NCI-H510A (cell line): ENCODE data around the gene LENG9.
"Not testable (repeated sequence)": the region's sequence is repeated elsewhere in the genome, so short reads cannot be mapped to it uniquely, and the experiment has no call there.

Experiments
- DNase-seq: peaks from one replicate; lab custom pipeline; 2025; lab: John Stamatoyannopoulos, UW

Gene LENG9

DNA sequence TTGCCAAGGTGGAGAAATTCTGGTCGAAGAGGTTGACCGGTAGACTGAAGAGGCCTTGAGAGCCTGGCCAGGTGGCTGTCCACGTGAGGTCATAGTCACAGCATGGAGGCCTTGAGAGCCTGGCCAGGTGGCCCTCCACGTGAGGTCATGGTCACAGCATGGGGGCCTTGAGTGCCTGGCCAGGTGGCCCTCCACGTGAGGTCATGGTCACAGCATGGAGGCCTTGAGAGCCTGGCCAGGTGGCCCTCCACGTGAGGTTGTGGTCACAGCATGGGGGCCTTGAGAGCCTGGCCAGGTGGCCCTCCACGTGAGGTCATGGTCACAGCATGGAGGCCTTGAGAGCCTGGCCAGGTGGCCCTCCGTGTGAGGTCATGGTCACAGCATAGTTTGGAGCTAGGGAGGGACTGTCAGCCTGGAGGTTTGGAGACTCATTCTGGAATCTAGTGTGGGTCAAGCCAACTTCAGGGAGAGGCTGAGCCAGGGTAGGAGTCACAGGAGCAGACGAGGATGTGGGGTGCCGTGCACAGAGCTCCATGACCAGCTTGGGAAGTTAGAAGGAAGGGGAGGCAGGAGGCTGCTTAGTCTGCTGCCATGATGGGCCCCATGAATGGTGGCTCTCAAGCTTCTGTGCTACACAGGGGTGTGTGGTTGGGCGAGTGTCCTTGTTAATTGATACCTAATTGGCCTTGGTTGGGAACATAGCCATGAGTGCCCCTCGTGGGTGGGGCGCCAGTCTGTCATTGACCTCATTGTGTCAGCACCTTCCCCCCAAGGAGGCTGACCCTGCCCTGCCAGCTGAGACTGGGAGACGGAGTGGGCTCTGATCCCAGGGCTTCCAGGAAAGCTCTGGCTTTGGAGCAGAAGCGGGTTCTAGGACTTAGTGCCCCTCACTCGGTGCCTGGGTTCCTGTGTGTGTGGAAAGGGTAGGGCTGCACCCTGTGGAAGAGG lies 4.0 kb downstream of the LENG9 start:
- DNase-seq = no peak

DNA sequence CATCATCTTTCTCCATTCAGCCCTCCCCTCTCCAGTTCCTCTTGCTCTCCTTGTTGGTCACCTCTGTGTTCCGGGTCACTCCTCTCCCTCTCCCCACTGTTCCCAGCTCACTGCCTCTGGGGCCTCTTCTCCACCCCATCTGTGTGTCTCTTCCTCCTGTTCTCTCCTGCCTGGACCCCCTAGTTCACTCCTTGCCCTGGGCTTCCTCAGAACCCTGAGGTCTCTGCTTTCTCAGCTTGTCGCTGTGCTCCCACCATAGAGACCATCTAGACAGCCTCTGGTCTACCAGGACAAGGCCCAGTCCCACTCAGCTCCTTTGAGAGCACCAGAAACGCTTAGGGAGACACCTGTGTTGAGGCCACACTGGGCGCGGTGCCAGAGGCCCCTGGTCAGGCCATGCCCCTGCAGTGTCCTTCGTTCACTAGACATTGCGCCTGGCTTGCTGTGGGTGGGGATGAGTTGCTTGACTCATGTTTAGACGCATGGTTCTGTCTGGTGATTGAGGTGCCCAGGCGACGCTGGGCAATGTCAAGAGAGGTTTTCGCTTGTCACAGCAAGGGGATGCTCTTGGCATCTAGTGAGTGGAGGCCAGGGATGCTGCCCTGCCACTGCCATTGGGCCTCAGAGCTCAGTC lies 4.8 kb downstream of the LENG9 start:
- DNase-seq = no peak

DNA sequence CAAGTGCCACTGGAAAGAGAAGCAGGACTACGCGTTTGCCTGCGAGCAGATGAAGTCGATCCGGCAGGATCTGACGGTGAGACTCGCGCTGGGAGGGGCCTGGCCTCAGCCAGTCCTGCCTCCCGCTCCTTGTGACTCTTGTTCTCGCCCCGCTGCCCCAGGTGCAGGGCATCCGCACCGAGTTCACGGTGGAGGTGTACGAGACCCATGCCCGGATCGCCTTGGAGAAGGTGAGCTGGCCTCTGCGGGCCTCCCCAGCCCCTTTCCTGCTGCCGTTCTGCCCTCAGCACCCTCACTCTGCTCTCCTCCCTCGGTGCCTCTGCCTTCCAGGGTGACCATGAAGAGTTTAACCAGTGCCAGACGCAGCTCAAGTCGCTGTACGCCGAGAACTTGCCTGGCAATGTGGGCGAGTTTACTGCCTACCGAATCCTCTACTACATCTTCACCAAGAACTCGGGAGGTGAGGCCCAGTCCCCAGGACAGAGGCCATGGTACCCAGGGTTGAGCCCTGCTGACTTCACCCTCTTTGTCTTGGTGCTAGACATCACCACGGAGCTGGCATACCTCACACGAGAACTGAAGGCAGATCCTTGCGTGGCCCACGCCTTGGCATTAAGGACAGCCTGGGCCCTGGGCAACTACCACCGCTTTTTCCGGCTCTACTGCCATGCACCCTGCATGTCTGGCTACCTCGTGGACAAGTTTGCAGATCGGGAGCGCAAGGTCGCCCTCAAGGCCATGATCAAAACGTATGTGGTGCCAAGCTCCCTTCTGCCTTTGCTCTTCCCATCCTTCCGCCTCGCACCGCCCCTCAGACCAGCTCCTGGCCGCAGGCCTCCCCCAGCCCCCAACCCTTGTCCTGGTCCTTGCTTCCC lies 5.6 kb downstream of the LENG9 start:
- no peak for DNase-seq

DNA sequence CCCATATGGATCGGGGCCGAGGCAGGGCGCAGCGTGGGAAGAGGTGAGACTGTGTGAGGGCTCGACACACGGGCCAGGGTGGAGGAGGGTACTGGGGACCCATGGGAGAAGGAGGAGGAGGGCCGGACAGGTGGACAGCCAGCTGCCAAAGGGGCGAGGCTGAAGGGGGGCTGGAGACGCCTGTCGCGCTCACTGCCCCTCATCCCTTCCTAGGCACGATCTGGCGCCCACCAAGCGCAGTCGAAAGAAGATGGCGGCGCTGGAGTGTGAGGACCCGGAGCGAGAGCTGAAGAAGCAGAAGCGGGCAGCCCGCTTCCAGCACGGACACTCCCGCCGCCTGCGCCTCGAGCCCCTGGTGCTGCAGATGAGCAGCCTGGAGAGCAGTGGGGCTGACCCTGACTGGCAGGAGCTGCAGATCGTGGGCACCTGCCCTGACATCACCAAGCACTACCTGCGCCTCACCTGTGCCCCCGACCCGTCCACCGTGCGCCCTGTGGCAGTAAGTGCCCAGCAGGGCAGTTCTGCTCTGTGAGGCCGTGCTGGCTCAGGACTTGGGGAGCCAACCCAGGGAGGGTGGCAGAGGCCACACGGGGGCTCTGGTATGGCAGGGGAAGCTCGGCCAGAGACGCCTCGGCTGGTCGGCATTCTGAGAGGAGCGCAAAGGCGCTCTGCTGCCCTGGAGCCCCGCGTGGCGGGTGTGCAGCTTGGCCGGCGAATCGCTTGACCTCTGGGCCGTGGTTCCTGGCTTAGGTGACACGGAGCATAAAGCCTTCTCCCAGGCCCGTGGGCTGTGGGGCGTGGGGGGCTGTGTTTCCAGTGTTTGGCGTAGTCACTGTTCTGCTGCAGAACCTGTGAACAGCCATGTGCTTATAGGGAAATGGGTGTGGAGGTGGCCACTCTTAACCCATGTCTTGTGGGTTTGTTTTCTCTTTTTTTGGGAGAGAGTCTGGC lies 6.9 kb downstream of the LENG9 start:
- no peak for DNase-seq

DNA sequence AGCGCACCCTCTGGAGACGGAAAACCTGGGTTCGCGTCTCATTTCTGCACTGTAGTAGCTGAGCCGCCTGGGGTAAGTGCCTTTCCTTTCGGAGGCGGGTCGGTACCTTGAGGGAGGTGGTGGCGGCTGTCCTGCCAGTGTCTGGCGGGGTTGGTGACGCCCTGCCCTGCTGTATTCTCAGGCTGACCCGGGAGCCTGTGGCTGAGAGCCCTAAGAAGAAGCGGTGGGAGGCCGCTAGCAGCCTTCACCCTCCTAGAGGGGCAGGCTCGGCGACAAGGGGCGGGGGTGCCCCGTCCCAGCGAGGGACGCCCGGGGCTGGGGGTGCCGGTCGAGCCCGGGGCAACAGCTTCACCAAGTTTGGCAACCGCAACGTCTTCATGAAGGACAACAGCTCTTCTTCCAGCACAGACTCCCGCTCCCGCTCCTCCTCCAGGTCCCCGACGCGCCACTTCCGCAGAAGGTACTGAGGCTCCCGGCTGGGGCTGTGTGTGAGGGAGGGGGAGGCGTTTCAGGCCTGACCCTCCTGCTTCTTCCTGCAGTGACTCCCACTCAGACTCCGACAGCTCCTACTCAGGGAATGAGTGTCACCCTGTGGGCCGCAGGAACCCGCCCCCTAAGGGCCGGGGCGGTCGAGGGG lies 7.7 kb downstream of the LENG9 start:
- no peak for DNase-seq

DNA sequence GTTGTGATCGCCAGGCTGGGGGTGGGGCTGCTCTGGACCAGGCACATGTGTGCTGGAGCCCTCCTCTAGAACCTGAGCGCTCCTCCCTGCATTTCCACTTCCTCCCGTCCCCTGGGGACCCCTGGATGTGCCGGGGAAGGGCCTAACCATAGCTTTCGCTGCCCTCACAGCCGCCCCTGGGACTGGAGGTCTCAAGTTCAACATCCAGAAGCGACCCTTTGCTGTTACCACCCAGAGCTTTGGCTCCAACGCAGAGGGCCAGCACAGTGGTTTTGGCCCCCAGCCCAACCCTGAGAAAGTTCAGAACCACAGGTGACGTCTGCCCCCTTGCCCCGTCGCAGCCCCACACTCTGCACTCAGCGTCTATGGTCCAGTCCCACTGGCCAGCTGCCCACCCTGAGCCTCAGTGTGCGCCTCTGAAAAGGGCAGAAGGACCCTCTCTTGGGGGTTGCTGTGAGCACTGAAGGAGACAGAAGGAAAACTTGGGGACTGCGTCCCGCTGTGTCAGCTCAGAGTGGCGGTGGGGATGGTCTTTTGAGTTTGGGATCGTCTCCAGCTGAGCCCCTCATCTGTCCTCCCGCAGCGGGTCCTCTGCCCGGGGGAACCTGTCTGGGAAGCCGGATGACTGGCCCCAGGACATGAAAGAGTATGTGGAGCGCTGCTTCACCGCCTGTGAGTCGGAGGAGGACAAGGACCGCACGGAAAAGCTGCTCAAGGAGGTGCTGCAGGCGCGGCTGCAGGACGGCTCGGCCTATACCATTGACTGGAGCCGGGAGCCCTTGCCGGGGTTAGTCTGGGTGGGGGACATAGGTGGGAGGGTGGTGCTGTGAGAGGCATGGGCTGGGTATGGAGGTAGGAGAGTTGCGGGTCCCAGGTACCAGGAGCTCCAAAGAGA lies 8.6 kb downstream of the LENG9 start:
- DNase-seq = no peak

DNA sequence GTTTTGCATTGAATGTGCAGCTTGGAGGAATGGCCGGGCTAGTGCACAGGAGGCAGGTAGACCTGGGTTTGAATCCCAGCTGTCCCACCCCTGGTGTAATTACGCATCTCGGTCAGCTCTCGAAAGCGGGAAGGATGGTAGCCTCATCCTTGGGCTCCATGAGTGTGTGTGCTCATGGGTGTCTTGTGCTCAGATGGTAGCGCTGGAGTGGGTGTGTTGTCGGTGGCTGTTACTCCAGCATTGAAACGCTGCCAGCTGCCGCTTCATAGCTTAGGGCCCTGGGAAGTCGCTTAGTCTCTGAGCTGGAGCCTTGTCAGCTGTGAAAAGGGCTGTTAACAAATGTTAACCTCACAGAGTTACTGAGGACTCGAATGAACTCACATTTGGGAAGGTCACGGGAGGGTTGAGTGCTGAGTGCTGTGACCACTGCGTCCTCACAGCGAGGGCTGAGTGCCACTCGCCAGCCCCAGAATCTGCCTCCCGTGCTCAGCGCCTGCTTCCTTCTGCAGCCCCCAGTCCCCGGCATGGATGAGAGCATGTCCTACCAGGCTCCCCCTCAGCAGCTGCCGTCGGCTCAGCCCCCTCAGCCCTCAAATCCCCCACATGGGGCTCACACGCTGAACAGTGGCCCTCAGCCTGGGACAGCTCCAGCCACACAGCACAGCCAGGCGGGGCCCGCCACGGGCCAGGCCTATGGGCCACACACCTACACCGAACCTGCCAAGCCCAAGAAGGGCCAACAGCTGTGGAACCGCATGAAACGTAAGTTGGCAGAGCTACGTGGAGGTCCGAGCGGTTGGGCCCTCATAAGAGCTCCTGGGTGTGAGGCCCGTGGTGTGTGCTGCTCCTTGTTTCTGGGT lies 9.4 kb downstream of the LENG9 start:
- DNase-seq = no peak

DNA sequence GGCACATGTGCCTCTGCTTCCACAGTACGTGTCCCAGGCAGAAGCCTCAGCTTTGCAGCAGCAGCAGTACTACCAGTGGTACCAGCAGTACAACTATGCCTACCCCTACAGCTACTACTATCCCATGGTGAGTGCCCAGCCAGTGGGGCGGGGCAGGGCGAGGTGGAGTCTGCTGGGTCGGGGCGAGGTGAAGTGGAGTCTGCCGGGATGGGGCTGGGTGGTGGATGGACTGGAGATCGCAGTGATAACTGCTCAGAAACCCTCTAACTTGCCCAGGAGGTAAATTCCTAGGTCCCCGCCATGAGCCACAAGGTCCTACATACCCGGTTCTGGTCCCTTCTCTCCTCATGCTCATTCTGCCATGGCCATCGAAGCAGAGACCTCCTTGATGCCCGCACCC lies 11.0 kb downstream of the LENG9 start:
- no peak for DNase-seq

DNA sequence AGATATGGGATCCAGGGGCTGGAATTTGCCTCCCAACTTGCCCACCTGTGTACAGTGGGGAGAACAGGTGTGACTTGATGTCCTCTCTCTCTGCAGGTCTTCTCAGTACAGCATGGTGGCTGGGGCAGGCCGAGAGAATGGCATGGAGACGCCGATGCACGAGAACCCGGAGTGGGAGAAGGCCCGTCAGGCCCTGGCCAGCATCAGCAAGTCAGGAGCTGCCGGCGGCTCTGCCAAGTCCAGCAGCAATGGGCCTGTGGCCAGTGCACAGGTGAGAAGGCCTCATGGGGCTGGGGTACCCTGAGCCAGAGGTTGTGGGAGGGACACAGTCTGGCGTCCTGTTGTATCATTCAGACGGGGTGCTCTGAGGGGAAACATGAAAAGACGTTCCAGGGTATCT lies 11.6 kb downstream of the LENG9 start:
- no peak for DNase-seq

DNA sequence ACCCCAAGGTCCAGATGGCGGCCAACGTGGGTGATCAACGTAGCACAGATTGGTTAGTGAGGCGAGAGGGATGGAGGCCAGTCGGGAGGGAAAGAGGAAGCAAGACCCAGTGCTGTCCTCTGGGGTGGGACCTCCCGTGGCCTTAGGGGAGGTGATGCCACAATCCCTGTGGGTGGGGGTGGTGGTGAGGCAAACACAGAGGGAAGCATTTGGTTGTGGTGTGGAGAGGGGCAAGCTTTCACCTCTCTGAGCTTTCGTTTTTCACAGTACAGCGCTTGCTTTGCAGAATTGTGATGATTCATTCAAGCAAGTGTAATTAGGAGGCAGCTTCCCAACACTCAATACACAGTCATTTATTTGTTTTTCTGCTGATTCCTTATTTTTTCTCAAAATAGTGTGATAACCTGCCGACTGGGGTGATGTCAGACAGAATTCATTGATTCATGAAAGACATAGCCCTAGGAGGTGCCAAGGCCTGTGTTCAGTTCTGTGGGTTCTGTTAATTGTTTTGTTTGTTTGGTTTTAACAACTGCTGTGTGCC lies 12.2 kb downstream of the LENG9 start:
- no peak for DNase-seq

DNA sequence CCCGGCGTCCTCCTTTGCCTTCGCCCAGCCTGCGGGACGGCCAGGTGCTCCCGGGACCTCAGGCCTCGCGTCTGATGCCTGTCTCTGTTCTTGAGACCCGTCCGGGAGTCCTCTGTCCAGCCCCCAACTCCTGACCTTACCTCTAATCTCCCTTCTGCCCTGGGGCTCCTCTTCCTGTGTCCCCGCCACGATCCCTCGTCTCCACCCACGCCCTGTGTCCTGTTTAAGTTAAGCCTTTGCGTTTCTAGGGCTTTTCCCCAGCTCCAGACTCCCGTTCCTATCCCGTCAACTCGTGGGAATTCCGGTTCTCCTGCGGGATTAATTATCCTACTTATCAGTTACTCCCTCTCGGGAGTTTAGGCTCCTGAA lies 13.9 kb downstream of the LENG9 start:
- no peak for DNase-seq

DNA sequence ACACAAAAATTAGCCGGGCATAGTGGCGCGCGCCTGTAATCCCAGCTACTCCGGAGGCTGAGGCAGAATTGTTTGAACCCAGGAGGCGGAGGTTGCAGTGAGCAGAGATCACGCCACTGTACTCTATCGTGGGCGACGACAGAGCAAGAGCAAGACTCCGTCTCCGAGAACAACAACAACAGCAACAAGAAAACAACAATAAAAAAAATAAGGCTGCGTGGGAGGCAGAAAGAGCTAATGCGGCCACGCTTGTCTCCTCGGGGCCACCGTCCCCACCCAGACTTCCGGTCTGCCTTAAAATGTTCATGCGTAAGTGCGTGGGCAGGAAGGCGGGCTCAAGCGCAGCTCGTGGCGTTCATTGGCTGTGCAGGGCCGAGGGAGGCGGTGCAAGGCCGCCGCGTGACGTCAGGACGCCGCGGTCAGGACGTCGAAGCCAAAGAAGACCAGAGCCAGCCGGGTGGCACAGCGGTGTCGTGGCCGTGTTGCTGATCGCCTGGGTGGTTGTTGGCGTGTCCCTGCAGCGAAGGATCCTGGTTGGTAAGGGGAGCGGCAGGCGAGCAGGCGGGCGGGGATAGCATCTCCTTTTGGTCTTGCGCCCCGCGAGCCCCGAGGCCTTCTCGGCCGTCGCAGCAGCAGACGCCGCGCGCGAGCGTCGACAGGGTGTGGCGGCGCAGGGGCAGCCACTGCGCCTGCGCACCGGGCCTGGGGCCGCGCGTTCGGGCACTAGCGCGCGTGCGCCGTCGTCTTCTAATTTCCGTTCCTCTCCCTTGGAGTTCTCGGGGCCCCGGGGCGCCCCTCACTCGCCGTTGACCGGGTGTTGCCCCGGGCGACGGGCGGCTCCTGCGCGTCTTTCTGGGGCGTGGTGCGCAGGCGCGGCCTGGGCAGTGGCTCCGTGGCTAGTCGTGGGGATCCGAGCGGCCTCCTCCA lies 14.5 kb downstream of the LENG9 start, which contains the start of gene LENG8:
Gene LENG8 (plus strand): TSS at position 426 of the 927 bp plus-strand sequence. CDS start 2,146 bp downstream, outside the sequence.
- DNase-seq = peak; percentile 90

DNA sequence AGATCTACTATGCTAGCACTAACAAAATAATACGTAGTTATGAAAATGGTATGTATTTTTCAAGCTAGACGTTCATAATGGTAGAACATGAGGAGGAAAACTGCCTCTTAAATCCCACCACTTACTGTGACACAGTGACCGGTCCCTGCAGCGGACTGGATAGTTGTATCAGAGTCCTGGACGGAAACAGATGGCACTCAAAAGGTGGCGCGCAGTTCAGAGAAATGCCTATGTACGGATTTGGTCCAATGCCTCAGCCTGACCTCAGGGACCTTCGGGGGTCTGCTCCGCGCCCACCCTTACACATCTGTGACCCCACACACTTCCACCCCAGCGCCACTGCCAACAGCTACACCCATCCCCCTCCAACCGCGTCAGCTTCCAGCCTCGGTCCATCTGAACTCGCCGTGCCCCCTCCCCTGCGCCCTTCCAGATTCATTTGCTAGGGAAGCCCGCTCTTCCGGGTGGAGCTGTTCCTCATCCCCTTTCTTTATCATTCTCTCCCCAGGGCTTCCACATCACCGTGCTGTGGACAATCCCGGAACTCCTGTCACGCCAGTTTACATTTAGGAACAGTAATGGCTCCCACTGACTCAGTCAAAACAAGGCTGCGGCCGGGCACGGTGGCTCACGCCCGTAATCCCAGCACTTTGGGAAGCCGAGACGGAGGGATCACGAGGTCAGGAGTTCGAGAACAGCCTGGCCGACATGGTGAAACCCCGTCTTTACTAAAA lies 15.4 kb downstream of the LENG9 start:
- no peak for DNase-seq

DNA sequence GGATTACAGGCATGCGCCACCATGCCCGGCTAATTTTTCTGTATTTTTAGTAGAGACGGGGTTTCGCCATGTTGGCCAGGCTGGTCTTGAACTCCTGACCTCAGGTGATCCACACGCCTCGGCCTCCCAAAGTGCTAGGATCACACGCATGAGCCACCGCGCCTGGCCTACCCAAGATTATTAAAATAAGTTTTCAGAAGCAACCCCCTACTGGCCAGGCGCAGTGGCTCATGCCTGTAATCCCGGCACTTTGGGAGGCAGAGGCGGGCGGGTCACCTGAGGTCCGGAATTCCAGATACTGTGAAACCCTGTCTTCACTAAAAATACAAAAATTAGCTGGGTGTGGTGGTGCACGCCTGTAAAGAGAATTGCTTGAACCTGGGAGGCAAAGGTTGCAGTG lies 17.2 kb downstream of the LENG9 start:
- not testable (repeated sequence) for DNase-seq

DNA sequence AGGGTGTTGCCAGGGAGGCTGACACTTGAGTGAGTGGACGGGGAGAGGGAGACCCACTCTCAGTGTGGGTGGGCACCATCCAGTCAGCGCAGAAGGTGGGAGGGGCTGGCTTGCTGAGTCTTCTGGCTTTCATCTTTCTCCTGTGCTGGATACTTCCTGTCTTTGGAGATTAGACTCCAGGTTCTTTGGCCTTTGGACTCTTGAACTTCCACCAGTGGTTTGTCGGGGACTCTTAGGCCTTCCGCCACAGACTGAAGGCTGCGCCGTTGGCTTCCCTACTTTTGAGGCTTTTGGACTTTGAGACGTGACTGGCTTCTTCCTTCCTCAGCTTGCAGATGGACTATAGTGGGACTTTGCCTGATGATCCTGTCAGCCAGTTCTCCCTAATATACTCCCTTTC lies 18.8 kb downstream of the LENG9 start:
- no peak for DNase-seq

DNA sequence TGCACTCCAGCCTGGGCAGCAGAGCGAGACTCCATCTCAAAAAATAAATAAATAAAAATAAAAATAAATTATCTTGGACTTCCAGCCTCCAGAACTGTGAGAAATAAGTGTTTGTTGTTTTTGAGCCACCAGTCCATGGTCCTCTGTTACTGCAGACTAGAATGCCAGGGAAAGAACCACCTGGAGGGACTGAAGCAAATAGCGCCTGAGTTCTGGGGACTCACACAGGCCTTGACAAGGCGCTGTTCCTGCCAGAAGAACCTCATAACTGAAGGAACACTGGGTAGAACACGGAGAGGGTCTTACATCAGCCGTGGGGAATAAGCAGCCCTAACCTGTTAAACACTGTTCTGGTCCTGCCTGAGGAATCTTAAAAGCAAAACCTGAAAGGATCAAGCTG lies 22.9 kb downstream of the LENG9 start:
- no peak for DNase-seq
